Heart left ventricle (tissue), 13 donors: ENCODE measurements around the gene TMEM272.

ENCODE experiments used
- POLR2A ChIP-seq, 2 donors: fragments of 450-650 bp; IDR thresholded peaks; one replicate each; pipeline ENCODE4 v1.6.1; 2017; ENCODE audit warnings: antibody characterized with exemption in 2 of 2, mild to moderate bottlenecking in 2 of 2, moderate library complexity in 2 of 2
- TF ChIP-seq, protein P1 (sequence below), 12 donors: fragments of 200-600 bp; sonication (generic) in 4 of 12; IDR thresholded peaks; one replicate each; pipeline versions ENCODE4 v1.5.0 to v1.8.0; 2018 to 2022; ENCODE audit warnings: antibody characterized with exemption in 12 of 12, mild to moderate bottlenecking in 5 of 12
- donor health status: ischemic (EF 13 %, LVEDD 7.1; RV severe dilation, severe dysfunction).
- donor health status: DM: no; HTN: yes; CAD: no.
- donor health status: DM: no; HTN: no; CAD: no.
- donor health status: ischemic (EF 25% LVEDD 6.9; RV normal size, moderate dysfunction).
- donor health status: ischemic (EF 25% LVEDD 5.7; RV mildly dilated, moderate dysfunction).
- donor health status: ischemic (EF 35%, LVEDD 5.7; RV mildly dilated, moderate dysfunction).
- donor health status: nonischemic (EF 11% LVEDD 7.7; RV severe dilation, severe dysfunction).
- donor health status: DM: yes; HTN: yes; CAD: no.
- donor health status: PGD.
- donor health status: ischemic (EF 29% LVEDD 5.4; RV normal size, mild dysfunction).
- donor health status: nonischemic (EF 23%, LVEDD 6.1; RV moderate dilation, normal function).

DNA sequence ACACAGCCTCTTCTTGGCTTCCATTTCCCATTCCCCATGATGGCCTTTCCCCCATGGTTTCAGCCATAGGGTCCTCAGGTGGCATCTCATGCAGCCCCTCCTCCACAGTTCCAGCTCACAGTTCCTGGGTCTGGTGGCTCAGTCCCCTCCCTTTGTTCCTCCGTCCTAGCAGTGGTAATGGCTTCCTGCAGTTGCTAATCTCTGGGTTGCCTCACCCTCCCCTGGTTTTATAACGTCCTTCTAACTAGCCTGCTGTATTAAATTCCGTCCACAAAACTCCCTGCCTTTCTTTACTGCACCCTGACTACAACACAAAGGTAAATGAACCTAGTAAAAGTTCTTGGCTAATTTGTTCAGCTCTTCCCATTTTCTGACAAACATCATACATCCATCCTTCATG lies 47.7 kb upstream of the TMEM272 start:
- TF ChIP-seq, protein P1, sequence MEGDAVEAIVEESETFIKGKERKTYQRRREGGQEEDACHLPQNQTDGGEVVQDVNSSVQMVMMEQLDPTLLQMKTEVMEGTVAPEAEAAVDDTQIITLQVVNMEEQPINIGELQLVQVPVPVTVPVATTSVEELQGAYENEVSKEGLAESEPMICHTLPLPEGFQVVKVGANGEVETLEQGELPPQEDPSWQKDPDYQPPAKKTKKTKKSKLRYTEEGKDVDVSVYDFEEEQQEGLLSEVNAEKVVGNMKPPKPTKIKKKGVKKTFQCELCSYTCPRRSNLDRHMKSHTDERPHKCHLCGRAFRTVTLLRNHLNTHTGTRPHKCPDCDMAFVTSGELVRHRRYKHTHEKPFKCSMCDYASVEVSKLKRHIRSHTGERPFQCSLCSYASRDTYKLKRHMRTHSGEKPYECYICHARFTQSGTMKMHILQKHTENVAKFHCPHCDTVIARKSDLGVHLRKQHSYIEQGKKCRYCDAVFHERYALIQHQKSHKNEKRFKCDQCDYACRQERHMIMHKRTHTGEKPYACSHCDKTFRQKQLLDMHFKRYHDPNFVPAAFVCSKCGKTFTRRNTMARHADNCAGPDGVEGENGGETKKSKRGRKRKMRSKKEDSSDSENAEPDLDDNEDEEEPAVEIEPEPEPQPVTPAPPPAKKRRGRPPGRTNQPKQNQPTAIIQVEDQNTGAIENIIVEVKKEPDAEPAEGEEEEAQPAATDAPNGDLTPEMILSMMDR (IDR thresholded peaks at IDR 0.05) = no peak
- no peak for TF ChIP-seq POLR2A (IDR thresholded peaks at IDR 0.05)
